Progenitor cell of endocrine pancreas (in vitro differentiated cells): ENCODE results near the gene PREP. TPM values are rescaled to one million over a fixed set of nuclear protein-coding genes. Genes with fewer than 3 reads are reported as not detected.

Experiments
- DNase-seq: peaks from one replicate; pipeline ENCODE4 v3.0.0; 2021; ENCODE audit warnings: low spot score; ENCODE audit not compliant: unreplicated experiment
- H3K27ac Mint-ChIP-seq: 2 replicates; pipeline ENCODE4 v1.8.0; 2021; ENCODE audit warnings: mild to moderate bottlenecking, moderate library complexity, mixed read lengths
- H3K27me3 Mint-ChIP-seq: 2 replicates; pipeline ENCODE4 v1.8.0; 2021; ENCODE audit warnings: mixed read lengths
- H3K36me3 Mint-ChIP-seq: 2 replicates; pipeline ENCODE4 v1.8.0; 2022; ENCODE audit warnings: mixed read lengths; ENCODE audit not compliant: insufficient read depth
- H3K4me1 Mint-ChIP-seq: 2 replicates; pipeline ENCODE4 v1.8.0; 2021; ENCODE audit warnings: low read depth, mixed read lengths
- H3K4me3 Mint-ChIP-seq: 2 replicates; pipeline ENCODE4 v1.8.0; 2021; ENCODE audit warnings: low read depth, mild to moderate bottlenecking, moderate library complexity, mixed read lengths
- H3K9me3 Mint-ChIP-seq: 2 replicates; pipeline ENCODE4 v1.8.0; 2021; ENCODE audit warnings: low read depth, mixed read lengths
- CTCF ChIP-seq: fragments of 200-600 bp; sonication (generic); IDR thresholded peaks from one replicate; pipeline ENCODE4 v1.5.0; 2021; ENCODE audit warnings: antibody characterized with exemption, mild to moderate bottlenecking; ENCODE audit not compliant: unreplicated experiment
- total RNA-seq: library from RNA; stranded (reverse); gene quantifications from 2 replicates; pipeline ENCODE4 v1.2.1, GENCODE V29; 2021

The PREP gene
- total RNA-seq, 1 donor from 2014 or later = 43.3 TPM

GRCh38 chr6:105322499-105323225 lies 80.2 kb downstream of the PREP start:
- Mint-ChIP-seq H3K4me3 (no peak overlapping the region), H3K9me3 (no peaks in the 10 kb centered on the region), H3K4me1 (peaks cover 3% of the 10 kb centered on the region), H3K27me3 (no peaks in the 10 kb centered on the region), H3K27ac (no peak overlapping the region), H3K36me3 (peaks cover 20% of the 10 kb centered on the region)
- TF ChIP-seq CTCF = no peak
- DNase-seq = no peak

- no peak for TF ChIP-seq CTCF
- no peak for DNase-seq
- H3K27me3 Mint-ChIP-seq = no peaks in the 10 kb centered on the region
- peaks cover 20% of the 10 kb centered on the region for H3K36me3 Mint-ChIP-seq
- H3K9me3 Mint-ChIP-seq = no peaks in the 10 kb centered on the region
- H3K4me3 Mint-ChIP-seq = no peak overlapping the region
- no peak overlapping the region for H3K27ac Mint-ChIP-seq
- H3K4me1 Mint-ChIP-seq = peaks cover 3% of the 10 kb centered on the region
These were observed 81.2 kb downstream of the PREP start for GRCh38 chr6:105321728-105322127.

- Mint-ChIP-seq H3K36me3 (peaks cover 20% of the 10 kb centered on the region), H3K9me3 (no peaks in the 10 kb centered on the region), H3K27me3 (no peaks in the 10 kb centered on the region), H3K4me3 (no peak overlapping the region), H3K4me1 (peaks cover 3% of the 10 kb centered on the region), H3K27ac (no peak overlapping the region)
- no peak for TF ChIP-seq CTCF
- DNase-seq = no peak
These were observed 81.7 kb downstream of the PREP start for GRCh38 chr6:105321207-105321606.

GRCh38 chr6:105320765-105321164 lies 82.1 kb downstream of the PREP start:
- no peaks in the 10 kb centered on the region for H3K27me3 Mint-ChIP-seq
- peaks cover 23% of the 10 kb centered on the region for H3K36me3 Mint-ChIP-seq
- H3K4me1 Mint-ChIP-seq = peaks cover 3% of the 10 kb centered on the region
- no peak for DNase-seq
- TF ChIP-seq CTCF = no peak
- H3K4me3 Mint-ChIP-seq = no peak overlapping the region
- no peak overlapping the region for H3K27ac Mint-ChIP-seq
- H3K9me3 Mint-ChIP-seq = no peaks in the 10 kb centered on the region

GRCh38 chr6:105320271-105320670 lies 82.6 kb downstream of the PREP start:
- Mint-ChIP-seq H3K27ac (no peak overlapping the region), H3K4me1 (peaks cover 3% of the 10 kb centered on the region), H3K36me3 (peaks cover 20% of the 10 kb centered on the region), H3K4me3 (no peak overlapping the region), H3K9me3 (no peaks in the 10 kb centered on the region), H3K27me3 (no peaks in the 10 kb centered on the region)
- DNase-seq = no peak
- TF ChIP-seq CTCF = no peak
